Gastroesophageal sphincter (tissue), 3 donors: ENCODE data around the gene ACYP1.

Experiments
- POLR2A ChIP-seq, 2 donors: fragments of 450-650 bp; IDR thresholded peaks; one replicate each; pipeline ENCODE4 v1.6.1; 2017; ENCODE audit warnings: antibody characterized with exemption in 2 of 2, mild to moderate bottlenecking in 2 of 2, moderate library complexity in 1 of 2
- POLR2AphosphoS5 ChIP-seq: sonication (generic); formaldehyde crosslinking; IDR thresholded peaks from one replicate; pipeline ENCODE4 v1.6.1; 2017; ENCODE audit warnings: antibody characterized with exemption
- TF ChIP-seq, protein P1 (sequence below), 4 experiments: fragments of 200-600 bp in 2 of 4; fragments of 450-650 bp in 2 of 4; sonication (generic) in 1 of 4; IDR thresholded peaks; one replicate each; pipeline ENCODE4 v1.5.1; 2017 to 2019; ENCODE audit warnings: antibody characterized with exemption in 4 of 4, mild to moderate bottlenecking in 2 of 4, moderate library complexity in 2 of 4

DNA sequence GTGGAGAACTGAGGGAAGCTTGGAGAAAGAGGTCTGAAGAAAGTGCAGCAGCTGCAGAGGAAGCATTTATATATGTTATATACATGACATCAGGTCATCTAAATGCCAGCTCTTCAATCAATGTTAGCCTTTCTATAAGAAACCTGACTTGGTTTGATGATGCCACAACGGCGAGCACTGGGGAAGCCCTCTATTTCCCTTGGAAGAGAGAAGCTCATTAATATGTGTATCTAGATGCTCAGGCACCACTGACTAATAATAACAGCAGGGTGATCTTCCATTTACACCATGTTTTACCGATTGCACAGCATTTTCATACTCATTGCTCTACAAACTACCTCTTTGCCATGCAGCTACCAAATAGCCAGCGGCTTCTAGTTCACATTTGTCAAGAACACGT is 811 bp downstream of the ACYP1 start:
- TF ChIP-seq, protein P1, sequence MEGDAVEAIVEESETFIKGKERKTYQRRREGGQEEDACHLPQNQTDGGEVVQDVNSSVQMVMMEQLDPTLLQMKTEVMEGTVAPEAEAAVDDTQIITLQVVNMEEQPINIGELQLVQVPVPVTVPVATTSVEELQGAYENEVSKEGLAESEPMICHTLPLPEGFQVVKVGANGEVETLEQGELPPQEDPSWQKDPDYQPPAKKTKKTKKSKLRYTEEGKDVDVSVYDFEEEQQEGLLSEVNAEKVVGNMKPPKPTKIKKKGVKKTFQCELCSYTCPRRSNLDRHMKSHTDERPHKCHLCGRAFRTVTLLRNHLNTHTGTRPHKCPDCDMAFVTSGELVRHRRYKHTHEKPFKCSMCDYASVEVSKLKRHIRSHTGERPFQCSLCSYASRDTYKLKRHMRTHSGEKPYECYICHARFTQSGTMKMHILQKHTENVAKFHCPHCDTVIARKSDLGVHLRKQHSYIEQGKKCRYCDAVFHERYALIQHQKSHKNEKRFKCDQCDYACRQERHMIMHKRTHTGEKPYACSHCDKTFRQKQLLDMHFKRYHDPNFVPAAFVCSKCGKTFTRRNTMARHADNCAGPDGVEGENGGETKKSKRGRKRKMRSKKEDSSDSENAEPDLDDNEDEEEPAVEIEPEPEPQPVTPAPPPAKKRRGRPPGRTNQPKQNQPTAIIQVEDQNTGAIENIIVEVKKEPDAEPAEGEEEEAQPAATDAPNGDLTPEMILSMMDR (IDR thresholded peaks at IDR 0.05) = no peak
- TF ChIP-seq POLR2A (IDR thresholded peaks at IDR 0.05) (no peak), POLR2AphosphoS5 (no peak)
